COLO668 (cell line): ENCODE results near the gene PTPRQ.

Experiments
- DNase-seq: peaks from one replicate; lab custom pipeline; 2025; ENCODE audit not compliant: unreplicated experiment; lab: John Stamatoyannopoulos, UW

The PTPRQ gene

DNA sequence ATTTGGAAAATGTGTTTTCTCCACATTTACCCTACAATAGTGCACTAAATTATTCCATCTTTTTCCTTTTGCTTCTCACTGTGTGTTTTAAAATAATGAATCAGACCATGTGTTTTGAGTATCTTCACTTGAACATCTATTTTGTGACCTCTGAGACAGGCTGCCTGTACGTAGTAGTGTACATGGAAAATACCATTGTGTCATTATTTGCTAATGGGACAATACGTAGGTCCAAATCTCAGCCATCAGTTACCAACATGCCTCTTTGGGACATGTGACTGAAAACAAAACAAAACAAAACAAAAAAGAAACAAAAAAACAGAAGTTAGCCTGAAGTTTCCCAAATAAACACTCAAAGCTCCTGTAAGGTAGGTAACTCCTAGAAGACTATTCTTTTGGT, 256.3 kb downstream of the PTPRQ start:
- DNase-seq = no peak

DNA sequence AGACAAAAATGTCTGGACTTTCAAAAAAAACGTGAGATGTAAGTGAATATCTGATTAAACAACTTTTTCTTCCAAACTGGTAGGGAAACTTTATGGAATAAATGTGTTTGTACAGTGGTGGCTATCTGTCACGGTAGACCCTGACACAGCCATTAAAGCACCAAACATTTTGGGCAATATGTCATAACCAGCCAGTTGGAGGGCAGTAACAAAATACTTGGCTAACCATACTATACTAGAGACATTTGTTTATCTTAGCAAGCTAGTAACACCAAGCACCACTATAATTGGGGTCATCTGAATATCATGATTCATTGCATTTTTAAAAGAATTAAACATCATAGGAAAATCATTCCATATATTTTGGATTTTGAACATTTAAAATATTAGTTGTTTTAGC, 257.4 kb downstream of the PTPRQ start:
- DNase-seq = no peak

DNA sequence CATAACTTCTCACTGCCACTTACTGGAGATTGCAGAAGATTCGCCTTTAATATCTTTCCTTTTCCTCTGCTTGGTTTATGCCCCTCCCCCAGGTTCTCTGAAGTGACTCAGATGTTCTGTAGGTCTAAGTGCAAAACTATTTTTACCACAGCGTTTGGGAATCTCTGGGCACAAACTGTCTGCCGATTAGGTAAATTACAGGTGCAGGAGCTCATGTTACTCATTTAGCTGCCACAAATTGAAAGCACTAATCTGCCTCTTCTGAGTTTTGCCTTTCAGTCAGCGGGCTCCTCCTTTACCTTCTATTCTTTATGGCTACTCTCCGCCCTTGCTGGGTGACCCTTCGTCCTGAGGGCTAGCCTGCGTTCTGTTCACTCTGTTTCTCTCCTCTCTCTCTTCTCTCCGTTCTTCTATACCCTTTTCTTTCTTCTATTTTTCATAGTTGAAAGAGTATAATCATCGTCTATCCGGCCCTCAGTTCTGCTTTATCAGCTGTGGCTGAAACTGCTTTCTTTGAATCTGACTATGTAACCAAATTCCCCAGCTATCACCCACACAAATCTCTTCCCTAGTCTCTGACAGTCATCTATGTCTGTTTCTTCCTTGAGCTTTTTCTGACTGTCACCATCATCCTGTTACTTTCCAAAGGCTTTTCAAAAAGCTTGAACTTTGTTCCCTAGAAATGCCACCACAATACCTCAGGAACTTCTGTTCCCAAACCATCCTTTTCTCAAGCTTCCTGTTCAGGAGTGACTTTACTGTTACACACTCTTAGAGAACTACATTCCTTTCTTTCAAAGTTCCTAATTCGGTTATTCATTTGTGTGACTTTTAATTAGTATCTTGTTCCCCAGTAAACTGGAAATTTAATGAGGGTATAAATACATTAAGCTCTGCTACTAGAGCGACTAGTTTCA, 259.1 kb downstream of the PTPRQ start:
- no peak for DNase-seq

DNA sequence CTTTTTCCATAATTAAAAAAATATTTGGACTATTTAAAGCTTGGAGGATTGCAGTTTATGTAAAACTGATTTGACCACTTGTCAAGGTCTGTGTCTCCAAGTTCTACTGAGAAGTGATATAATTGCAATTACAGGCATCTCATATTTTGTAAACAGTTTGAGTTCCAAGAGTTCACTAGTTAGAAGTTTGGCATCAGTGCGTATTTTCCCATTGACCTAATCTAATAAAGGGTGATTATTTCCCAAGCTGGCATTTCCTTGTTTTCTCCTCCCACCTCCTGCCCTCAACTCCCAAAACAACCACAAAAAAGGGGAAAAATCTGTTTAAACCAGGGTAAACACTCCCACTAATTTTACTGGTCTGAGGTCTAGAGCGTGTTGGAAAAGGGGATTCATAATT, 260.4 kb downstream of the PTPRQ start:
- DNase-seq = no peak

DNA sequence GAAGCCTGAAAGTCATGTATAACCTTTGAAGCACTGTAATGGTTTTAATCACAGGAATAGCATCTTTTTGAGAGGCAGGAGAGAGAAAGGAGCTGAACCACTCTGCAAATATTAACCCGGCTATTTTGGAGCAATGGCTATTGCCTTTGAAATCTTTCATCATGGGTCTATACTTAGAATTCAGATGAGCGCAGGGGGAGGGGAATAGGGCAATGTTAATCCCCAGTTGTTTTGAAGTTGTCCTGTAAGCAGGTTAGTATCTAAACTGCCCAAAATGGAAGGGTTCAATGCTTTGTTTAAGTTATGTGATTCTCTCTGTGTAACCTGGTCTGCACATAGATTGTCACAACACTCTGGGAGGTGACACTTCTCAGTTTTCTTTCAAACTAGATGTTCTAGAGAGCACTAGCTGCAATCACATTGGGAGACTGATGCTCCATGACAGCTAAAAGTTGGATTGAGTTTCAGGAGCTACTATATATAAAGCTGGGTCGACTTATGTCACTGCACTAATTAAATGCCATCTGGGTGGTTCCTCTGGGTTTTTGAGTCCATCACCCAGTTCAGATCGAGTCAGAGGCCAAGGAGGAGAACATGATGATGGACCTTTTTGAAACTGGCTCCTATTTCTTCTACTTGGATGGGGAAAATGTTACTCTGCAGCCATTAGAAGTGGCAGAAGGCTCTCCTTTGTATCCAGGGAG, 263.2 kb downstream of the PTPRQ start, which contains the start of gene MYF6:
MYF6 (plus strand) TSS at position 509 of the 704 bp plus-strand sequence; CDS start at position 595, 86 bp downstream.
- DNase-seq = no peak

DNA sequence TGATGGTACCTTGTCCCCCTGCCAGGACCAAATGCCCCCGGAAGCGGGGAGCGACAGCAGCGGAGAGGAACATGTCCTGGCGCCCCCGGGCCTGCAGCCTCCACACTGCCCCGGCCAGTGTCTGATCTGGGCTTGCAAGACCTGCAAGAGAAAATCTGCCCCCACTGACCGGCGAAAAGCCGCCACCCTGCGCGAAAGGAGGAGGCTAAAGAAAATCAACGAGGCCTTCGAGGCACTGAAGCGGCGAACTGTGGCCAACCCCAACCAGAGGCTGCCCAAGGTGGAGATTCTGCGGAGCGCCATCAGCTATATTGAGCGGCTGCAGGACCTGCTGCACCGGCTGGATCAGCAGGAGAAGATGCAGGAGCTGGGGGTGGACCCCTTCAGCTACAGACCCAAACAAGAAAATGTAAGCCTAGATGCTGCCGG, 263.8 kb downstream of the PTPRQ start:
- no peak for DNase-seq

DNA sequence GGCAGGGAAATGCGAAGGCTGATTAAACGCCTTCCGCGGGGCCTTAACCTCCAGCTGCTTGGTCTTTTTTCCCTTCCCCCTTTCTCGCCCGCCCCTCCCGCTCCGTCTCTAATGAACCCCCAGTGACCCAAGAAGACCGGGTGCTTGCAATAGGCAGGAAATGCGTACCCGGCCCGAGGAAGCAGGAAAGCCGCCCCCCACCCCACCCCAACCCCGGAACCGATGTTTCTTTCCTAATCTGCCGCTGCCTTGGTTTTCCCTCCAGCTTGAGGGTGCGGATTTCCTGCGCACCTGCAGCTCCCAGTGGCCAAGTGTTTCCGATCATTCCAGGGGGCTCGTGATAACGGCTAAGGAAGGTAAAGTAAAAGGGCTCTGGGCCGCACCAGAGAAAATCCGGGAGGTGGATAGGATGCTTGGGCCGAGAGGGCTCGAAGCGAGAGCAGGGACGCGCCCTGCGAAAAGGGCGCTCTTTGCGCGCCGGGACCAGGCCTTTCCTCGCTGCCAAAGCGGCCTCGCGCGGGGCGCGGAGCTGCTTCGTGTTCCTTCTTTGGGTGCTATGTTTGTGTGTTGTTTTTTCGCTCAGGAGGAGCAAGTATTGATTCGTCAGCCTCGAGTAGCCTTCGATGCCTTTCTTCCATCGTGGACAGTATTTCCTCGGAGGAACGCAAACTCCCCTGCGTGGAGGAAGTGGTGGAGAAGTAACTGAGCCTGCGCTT, 264.4 kb downstream of the PTPRQ start:
- no peak for DNase-seq

DNA sequence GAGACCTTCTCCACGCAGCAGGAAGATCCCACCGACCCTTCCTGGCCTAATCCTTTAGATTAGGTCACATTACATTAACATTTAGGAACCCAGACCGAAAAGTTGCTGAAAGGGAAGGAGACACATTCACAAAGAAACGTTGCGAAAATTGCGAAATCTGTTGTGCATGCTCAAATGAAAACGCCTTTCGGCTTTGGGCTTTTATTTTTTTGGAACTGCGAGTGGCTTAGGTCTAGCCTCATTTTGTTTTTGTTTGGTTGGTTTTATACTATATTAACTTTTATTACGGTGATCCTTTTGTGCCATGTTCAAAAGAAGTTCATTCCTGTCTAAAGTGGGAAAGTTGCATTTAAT, 264.9 kb downstream of the PTPRQ start:
- no peak for DNase-seq

DNA sequence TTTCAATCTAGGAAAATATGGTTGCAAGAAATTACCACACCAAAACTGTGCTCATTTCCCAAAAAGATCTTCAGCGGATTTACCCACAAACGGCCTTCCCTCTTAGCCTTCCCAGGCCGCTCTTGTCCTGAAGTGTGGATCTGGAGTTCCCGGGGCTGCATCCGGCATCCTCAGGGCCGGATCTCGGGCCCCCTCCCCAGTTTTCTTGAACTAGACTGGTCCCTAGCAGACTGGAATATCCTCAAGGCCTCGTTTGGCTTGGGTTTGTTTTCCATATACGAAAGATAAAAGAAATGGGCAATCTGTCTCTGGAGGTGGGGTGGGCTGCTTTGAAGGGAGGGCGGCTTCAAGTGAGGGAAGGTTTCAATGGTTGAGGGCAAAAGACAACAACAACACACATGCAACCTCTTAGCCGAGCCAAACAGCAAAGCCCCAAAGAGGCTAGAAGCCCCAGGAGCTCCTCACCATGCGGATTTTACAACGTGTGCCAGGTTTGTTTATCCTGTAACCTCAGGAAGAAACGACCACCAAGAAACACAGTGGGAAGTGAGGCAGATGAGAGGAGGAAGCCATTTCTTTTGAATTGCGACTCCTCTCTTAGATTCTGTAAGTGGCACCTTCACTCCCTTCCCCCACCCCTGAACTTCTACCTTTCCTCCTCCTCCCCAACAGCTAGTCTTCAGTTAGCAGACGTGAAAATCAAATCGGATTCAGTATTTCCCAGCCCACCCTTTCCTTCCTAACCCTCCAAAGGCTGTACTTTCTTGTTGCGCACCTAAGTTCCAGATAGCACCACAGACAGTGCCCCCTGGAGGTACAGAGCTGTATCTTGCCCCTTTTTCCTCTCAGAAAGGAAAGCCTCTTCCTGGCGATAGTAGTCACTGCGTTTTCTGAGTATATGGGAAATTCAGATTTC, 266.0 kb downstream of the PTPRQ start:
- DNase-seq = no peak

DNA sequence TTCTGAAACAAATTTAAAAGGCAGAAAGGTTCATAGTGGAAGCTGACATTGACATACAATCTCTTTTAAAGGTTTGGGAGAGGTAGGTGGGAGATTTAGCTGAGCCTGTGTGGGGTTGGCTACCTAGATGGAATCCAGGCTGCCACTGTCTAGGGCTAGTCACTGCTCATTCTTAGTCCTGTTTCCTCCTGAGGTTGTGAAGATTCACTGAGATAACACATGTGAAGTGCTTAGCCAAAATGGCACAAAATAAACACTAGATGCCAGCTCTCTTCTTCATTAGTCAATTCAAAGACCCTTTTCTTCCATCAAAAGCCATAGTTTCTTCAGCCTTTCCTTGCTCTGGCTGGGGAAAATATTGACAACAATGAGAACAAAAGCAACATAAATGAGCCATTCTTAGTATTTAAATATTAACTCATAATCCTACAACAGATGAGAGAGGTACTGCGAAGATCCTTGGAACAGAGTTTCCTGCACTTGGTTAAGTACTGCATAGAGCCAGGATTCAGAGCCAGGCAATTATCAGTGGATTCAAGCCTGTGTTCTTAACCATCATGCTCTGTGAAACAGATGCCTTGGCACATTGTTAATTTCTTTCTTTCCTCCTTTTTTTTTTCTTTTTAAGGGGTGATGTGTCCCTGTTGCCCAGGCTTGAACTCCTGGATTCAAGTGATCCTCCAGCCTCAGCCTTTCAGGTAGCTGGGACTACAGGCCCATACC, 266.9 kb downstream of the PTPRQ start:
- no peak for DNase-seq

DNA sequence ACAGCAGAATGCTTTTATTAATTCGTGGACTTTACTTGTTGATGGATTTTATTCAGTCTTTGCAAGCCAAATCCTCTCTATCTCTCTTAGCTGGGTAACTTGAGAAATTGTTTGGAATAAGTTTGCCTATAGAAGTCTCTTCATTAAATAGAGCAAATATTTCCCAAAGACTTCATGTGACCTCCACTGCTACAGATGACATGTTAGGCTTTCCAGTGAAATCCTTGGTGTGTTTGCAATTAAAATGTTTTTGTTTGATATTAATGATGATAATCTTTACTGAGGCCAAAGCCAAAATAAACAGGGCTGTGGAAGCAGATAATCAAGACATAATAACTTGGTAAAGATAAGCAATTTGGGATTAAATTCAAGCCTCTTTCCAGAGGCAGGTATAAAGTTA, 267.8 kb downstream of the PTPRQ start:
- DNase-seq = no peak

DNA sequence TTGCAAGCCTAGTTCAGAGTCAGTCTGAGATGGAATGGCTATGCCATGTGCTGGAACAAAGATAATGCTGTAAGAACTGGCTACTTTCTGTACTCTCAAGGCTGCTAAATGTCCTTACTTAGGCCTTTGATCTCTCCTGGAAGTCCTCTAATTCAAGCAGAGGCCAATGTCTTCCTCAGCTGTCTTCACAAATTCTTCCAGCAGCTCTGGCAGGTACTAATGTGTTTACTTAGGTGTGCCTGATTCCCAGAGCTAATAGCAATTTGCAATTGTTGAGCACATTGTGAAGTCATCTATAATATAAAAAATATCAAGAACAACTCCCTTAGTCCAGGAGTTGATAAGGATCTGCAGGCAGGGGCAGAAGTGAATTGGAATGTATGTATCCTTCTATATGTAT, 268.8 kb downstream of the PTPRQ start:
- DNase-seq = no peak

DNA sequence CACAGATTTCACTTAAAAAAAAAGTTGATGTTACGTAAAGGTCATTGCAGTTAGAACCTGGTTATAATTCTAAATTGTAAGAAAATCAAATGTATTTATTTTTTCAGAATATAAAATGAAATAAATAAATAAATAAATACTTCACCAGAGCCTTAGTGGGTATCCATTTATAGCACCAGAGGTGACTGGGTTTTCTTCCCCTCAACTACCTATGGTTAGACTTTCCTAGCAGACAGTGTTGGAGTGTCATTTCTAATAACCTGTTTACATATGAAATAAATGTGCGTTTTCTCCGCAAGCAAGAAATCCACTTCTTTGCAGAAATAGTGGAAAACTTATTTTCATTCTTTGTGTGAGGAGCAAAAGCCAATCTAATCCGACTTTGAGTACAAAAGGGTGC, 269.4 kb downstream of the PTPRQ start:
- no peak for DNase-seq

DNA sequence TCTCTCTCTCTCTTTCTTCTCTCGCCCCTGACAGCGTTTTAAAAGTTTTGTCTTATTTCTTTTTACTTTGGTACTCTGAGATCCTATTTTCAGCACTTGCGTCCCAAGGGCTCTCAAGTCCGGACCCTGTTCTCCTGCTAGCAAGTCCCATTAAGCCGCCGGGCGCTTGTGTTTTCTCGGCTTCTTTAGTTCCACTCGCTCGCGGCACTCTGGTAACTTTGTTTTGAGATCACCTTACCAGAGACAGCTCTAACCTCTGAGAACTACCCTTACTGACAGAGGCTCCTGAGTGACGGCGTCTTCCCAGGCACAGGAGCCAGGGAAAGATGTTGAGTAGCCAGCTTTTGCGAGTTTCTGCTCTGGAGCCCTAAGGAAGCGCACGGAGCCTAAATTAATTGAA, 270.0 kb downstream of the PTPRQ start:
- DNase-seq = no peak

DNA sequence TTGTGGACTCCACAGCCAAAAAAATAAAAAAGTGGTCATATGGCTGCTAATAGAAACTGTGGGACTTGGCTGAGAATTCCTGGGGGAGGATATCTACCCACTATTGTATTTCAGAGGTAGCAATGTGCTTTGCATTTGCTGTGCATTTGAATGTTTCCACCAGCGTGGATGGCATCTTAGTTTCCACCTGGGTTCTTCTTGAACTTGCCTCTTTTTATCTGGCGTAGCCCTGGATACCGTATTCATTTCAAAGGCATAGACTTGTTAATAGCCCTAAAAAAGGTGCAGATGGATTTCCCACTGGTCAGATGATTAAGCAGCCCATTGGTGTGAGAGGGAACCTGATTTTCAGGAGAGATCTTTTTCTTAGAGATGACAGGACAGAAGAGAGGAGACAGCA, 270.8 kb downstream of the PTPRQ start:
- no peak for DNase-seq

DNA sequence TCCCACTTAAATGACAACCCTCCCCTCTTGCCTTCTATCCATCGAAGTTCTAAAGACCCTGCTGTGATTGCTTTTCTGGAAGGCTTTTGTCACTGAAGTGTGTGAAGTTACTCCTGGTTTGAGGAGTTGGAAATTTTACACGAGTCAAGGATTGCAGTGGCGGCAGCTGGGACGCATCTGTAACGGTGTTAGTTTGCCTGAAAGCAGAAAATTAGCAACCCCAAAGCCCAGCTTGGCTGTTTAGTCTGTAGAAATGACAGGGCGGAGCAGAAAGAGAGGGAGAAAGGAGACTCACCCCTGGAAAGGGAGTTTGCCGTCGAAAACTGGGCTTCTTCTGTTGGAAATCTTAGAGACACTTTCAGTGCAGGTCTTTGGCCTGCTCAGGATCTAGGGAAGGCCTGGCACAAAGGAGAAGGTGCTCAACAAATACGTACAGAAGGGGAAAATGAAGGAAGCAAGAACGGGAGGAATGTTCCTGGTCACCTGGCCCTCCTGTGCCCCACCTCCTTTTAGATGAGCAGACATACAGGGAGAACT, 271.7 kb downstream of the PTPRQ start:
- no peak for DNase-seq

DNA sequence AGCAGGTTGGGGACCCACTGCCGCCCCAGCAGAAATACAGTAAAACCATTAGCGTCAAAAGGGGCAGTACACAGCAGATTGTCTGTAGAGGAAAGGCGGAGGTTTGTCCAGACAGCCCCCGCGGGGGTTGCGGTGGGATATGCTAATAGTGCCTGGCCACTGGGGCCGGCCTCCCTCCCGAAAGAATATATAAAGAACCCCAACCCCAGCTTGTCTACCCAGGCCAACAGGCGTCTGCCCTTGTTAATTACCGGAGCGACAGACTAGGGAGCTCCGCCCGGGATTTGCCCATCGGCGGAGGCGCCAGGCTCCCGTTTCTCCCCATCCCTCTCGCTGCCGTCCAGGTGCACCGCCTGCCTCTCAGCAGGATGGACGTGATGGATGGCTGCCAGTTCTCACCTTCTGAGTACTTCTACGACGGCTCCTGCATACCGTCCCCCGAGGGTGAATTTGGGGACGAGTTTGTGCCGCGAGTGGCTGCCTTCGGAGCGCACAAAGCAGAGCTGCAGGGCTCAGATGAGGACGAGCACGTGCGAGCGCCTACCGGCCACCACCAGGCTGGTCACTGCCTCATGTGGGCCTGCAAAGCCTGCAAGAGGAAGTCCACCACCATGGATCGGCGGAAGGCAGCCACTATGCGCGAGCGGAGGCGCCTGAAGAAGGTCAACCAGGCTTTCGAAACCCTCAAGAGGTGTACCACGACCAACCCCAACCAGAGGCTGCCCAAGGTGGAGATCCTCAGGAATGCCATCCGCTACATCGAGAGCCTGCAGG, 272.8 kb downstream of the PTPRQ start, which contains the start of gene MYF5:
MYF5 (plus strand) TSS at position 217 of the 774 bp plus-strand sequence; CDS start at position 369, 152 bp downstream.
- DNase-seq = no peak

DNA sequence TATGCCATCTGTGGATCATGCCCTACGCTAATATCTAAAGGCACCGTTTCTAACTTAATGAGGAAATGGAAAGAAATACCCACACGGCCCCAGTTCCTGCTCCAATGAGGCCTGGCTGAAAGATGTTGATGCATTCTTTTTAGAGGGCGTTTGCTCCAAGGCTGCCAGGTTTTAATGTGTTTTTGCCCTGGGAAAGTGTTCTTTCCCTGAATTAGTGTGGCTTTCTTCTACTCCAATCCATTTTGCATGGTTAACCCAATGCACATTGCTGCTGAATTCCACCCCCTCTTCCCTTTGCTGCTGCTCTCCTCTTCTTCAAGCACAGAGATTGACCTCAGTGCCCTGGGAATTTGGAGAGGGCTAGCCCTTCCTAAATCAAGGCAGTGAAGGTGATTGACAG, 273.8 kb downstream of the PTPRQ start:
- DNase-seq = no peak

DNA sequence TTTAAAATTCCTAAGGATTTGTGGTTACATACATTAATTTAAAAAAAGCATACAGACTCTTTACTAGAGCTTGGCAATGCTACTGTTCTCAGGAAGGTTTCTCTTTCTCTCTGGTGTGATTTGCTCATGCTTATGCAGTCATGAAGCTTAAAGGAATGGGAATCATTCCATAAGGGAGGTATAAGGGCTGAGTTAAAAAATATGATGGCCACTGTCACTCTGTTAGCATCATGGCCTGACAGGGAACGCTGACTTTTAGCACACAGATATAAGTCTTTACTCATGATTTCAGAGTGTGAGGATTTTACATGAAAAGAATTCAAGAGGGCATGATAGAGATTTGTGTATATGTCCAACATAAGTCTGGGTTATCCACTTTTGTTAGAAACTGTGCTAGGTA, 276.5 kb downstream of the PTPRQ start:
- no peak for DNase-seq
